GM21717 (cell line): Measurements from ENCODE around the gene ADAM17.

Source experiments
- ATAC-seq: cut with Tn5 transposase; IDR thresholded peaks from one replicate; pipeline ENCODE4 v1.9.1; 2021; ENCODE audit warnings: mild to moderate bottlenecking, moderate library complexity; ENCODE audit not compliant: unreplicated experiment

ADAM17 gene

DNA sequence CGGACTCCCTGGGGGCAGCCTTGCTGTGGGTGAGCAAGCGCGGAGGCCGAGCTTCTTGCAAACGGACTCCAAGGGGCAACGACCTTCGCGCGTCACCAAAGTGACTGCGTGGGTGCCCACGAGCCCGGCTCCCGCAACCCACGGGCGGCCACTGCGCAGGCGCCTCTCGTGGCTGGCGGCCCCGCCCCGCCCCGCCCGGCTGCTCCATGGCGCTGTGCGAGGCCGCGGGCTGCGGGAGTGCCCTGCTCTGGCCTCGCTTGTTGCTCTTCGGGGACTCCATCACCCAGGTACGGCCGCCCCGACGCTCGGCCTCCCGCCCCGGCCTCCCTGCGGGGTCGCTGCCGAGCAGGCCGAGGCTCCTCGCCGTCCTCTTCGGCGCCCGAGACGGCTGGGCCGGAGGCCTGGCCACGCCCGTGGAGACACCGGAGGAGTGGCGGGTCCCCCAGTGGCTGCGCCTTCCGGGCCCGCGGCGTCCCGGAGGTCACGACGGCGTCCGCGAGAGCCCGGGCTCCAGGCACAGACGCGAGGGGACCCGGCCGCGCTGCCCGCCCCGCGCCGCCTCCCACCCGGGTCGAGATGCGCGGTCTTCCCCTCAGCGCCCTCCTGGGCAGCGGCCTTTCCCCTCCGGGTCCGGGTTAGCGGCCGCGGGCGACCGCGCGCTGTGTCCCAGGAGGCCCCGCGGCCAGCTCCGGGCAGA, 81.1 kb downstream of the ADAM17 start, which contains the start of gene IAH1:
IAH1 (plus strand) TSS at position 191 of the 697 bp plus-strand sequence; CDS start at position 207, 16 bp downstream.
- peak; percentile 75 for ATAC-seq

- peak; percentile 37 for ATAC-seq
Observed at GRCh38 chr2:9473985-9474360, 81.7 kb downstream of the ADAM17 start.

- no peak for ATAC-seq
Observed at GRCh38 chr2:9473308-9473984, 82.2 kb downstream of the ADAM17 start.

- no peak for ATAC-seq
Observed at GRCh38 chr2:9472511-9472910, 83.1 kb downstream of the ADAM17 start.

DNA sequence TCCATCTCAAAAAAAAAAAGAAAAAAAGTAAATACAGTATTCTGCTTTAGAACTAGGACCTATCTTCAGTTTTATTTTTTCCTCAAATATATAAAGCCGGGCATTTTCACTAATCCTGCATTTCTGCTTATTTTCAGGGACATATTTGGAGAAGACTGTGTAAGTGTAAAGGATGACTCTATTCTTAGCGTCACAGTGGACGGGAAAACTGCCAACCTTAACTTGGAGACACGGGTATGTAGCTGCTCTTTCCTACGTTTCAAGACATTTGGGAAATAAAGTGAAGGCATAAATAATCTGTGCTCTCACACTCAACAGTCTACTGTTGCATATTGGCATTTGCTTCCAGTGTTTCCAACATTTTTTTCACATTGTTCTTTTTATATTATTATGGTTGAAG, 84.4 kb downstream of the ADAM17 start:
- no peak for ATAC-seq

- ATAC-seq: no peak
Observed at GRCh38 chr2:9467687-9468086, 87.9 kb downstream of the ADAM17 start.

DNA sequence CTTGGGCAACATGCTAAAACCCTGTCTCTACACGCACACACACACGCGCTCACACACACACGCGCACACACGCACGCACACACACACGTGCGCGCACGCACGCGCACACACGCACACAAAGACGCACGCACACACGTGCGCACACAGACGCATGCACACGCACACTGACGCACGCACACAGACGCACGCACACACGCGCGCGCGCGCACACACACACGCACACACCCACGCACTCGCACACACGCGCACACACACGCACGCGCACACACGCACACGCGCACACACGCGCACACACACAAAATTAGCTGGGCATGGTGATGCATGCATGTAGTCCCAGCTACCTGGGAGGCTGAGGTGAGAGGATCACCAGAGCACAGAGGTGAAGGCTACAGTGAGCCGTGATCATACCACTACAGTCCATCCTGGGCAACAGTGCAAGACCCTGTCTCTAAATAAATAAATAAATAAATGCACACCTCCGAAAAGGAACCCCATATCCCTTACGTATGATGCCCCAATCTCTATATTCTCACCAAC, 89.4 kb downstream of the ADAM17 start:
- no peak for ATAC-seq

DNA sequence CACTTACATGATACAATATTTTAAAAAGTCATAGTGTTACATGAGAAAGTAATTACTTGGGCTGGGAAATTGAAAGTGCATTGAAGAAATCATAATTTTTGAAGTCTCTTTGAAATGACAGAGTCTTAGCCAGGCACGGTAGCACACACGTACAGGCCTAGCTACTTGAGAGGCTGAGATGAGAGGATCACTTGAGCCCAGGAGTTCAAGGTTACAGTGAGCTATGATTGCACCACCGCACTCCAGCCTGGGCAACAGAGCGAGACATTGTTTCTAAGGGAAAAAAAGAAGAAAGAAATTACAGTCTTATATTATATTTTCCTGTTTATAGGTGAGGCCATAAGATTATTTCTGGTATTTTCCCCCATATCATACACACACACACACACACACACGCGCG, 90.5 kb downstream of the ADAM17 start:
- no peak for ATAC-seq

DNA sequence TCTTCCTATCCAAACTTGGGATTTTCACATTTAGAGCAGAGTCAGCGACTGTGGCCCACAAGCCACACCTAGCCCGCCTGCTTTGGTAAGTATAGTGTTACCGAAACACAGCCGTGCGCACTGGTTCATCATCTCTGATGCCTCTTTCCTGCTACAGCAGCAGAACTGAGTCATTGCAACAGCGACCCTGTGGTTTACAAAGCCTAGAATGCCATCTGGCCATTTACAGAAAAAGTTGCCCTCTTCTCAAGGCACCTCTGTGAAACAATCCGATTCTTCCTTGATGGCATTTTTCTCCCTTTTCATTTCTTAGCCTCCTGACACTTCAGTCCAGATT, 92.0 kb downstream of the ADAM17 start:
- ATAC-seq: no peak

DNA sequence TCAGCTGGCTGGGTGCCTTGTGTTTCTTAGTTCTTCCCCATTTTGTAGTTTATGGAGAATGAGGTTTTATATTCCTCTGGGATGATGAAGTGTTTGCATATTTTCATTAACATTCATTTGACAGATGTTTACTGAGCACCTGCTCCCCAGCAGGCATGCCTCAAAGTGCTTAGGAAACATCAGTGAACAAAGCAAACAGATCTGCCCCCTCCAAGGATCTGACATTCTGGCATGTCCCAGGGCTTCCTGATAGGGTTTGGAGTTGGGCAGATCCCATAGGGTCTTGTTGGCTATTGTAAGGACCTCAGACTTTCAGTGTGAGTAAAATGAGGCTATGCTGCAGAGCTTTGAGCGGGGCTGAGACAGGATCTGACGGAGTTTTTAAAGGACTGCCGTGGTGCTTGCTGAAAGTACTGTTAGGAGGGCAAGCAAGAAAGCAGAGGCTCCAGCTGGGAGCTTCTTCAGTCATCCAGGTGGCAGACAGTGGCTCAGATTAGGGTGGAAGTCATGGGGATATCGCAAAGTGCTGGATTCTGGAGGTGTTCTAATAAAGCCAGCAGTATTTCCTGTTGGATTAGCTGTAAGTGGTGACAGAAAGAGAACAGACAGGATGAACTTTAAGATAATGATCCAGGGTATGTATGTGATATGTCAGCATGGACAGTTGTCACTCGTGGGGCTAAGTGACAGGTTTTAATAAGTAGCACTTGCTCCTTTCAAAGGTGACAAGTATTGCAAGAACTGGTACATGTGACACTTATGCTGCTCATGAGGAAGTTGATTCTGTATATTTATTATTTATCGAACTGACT, 92.5 kb downstream of the ADAM17 start:
- no peak for ATAC-seq

DNA sequence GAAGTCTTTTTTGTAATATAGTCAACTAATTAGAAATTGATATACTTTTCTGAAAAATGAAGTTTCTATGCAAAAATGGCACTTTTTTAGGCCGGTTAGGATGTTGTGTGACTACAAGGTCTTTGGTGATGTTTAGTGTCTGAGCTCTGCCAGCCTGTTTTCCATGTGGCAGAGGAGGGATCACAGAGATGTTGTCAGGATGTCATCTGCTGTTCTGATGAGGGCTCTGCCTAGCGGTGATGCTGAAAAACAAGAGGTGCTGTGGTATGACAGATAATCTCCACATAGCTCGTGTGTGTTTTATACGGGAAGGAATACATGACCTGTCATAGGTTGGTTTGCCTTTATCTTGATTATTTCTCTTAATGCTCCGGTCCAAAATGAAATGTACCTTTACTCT, 93.3 kb downstream of the ADAM17 start:
- ATAC-seq: no peak

DNA sequence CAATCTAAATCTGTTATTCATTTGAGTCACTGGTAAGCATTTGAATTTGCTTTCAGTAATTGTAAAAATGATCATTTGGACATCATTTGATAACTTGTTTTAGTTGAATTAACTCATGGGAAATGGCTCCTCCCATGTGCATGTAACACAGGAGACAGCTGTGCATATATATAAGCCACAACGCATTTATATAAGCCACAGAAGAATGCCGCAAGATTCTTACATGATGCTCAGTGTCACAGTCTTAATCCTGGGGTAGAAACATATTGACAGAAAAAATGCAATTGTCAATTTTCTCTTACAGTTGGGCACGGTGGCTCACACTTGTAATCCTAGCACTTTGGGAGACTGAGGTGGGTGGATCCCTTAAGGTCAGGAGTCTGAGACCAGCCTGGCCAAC, 94.6 kb downstream of the ADAM17 start:
- ATAC-seq: no peak

DNA sequence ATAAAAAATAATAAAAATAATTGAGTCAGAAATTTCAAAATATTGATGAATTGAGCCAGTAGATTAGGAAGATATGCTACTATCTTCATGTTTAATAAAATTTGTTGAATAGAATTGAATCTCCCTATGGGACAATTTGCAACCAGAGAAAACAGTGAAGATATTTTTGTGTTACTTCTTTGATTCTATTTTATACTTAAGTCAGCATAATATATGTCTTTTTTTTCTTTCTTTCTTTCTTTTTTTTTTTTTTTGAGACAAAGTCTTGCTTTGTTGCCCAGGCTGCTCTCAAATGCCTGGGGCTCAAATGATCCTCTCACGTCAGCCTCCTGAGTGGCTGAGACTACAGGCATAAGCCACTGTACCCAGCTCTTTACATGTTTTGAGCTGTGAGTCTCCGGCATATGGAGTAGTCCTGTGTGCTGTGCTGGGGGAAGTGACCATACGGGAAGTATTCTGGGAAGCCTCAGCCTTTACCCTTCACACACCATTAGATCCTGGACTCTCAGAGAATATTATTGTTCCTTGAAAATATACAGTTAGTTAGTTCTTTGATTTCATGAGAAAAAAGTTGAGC, 95.1 kb downstream of the ADAM17 start:
- ATAC-seq: no peak

- no peak for ATAC-seq
Observed at GRCh38 chr2:9451231-9451630, 104.4 kb downstream of the ADAM17 start.

- ATAC-seq: no peak
Observed at GRCh38 chr2:9445089-9445488, 110.5 kb downstream of the ADAM17 start.

DNA sequence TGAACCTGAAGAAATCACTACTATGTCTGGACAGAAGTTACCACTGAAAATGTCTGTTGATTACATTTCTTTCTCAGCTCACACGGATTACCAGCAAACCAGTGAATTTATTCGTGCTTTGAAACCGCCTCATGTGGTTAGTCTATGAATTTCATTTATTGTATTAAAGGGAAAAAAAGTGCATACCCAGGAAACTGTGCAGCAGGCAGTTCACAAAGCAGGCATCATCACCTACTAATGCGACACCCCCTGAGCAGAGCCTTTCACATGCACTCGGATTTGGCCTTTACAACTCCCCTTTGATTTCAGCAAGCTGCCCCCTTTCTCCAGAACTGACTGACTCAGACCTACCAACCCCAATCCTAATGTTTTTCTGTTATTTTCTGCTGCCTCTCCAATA, 112.1 kb downstream of the ADAM17 start:
- no peak for ATAC-seq

GRCh38 chr2:9441556-9441955, 114.1 kb downstream of the ADAM17 start:
- no peak for ATAC-seq

GRCh38 chr2:9440058-9440727, 115.4 kb downstream of the ADAM17 start:
- no peak for ATAC-seq

- ATAC-seq: no peak
Observed at GRCh38 chr2:9439536-9439935, 116.1 kb downstream of the ADAM17 start.
